ENCODE data around the gene DISP3. TPM values are rescaled to one million over a fixed set of nuclear protein-coding genes. Genes with fewer than 3 reads are reported as not detected.

The DISP3 gene
- total and polyA plus RNA-seq, 2 of the 4 experiments (the other 2 are of a cell fraction) = 0.05 TPM; not detected in 1

GRCh38 chr1:11458811-11459275 is 20.1 kb upstream of the DISP3 start:
- H3K4ac ChIP-seq (ENCODE audit: low read depth, low read length) = no peak overlapping the region
- DNase-seq (no peak), ATAC-seq (ENCODE audit: low read depth) (no peak)
- no peak overlapping the region for H3K9ac ChIP-seq (ENCODE audit: low read depth, low read length)
- no peak overlapping the region for H3K14ac ChIP-seq (replicated peaks; ENCODE audit: low read depth, low read length)
- no peaks in the 10 kb centered on the region for H3K9me1 ChIP-seq (ENCODE audit: insufficient read depth, low read length)
- H3K23ac ChIP-seq (ENCODE audit: low read depth, low read length) = no peak overlapping the region
- in situ Hi-C loops (cut with MboI; ENCODE audit: low sequenced_read_pairs) = no loop called here
- no peak overlapping the region for H4K8ac ChIP-seq (ENCODE audit: low read depth in 2 of 2, low read length in 2 of 2)
- no TSS peak for BruUV-seq (replicated peaks)
- H2BK20ac ChIP-seq (ENCODE audit: low read depth, low read length) = no peak overlapping the region
- no peaks in the 10 kb centered on the region for H3K79me1 ChIP-seq (ENCODE audit: low read depth in 1 of 2, low read length in 2 of 2)
- no peak overlapping the region for H3K56ac ChIP-seq (ENCODE audit: extremely low read depth, insufficient read depth, low read length)
- TF ChIP-seq SMC3 (IDR thresholded peaks at IDR 0.05; ENCODE audit: low read depth, low read length) (no peak), MAFK (IDR thresholded peaks at IDR 0.05; ENCODE audit: low read depth, low read length) (no peak), BHLHE40 (IDR thresholded peaks at IDR 0.05; ENCODE audit: low read depth, low read length) (no peak), USF2 (IDR thresholded peaks at IDR 0.05; ENCODE audit: low read depth, low read length) (no peak), MXI1 (IDR thresholded peaks at IDR 0.05; ENCODE audit: borderline replicate concordance, low read depth, low read length) (no peak)
- H2BK15ac ChIP-seq (ENCODE audit: low read depth, low read length) = no peak overlapping the region
- WGBS, 2 experiments (ENCODE audit: extremely low coverage in 2 of 2, insufficient read length in 1 of 2) = 18% methylated on average over 7 of the region's 15 CpGs; no CpG with 5 or more reads in 1 of the 2 experiments
- peak overlapping the region; percentile 2 for H2AFZ ChIP-seq (replicated peaks; ENCODE audit: low read length, poor library complexity)
- dilution Hi-C loops (cut with HindIII; ENCODE audit: low sequenced_read_pairs, unreplicated experiment) = no loop called here
- H2BK5ac ChIP-seq (ENCODE audit: low read depth, low read length, poor library complexity, severe bottlenecking) = no peak overlapping the region
- no peak overlapping the region for H2BK120ac ChIP-seq (ENCODE audit: low read depth, low read length)
- no peak overlapping the region for H4K91ac ChIP-seq (ENCODE audit: insufficient read depth, low read depth, low read length)
- no peak overlapping the region for H2AK5ac ChIP-seq (ENCODE audit: low read depth, low read length)
- POLR2A ChIA-PET (ENCODE audit: unreplicated experiment) = no interaction called here
- no peaks in the 10 kb centered on the region for H4K20me1 ChIP-seq (ENCODE audit: insufficient read depth, low read length)
- no peak overlapping the region for H3K18ac ChIP-seq (ENCODE audit: low read depth, low read length)
- no peaks in the 10 kb centered on the region for H3K36me3 ChIP-seq (ENCODE audit: control insufficient read depth, insufficient read depth, low read length)
- H4K5ac ChIP-seq (ENCODE audit: low read depth, low read length) = no peak overlapping the region
- no peak overlapping the region for H2AK9ac ChIP-seq (replicated peaks; ENCODE audit: low read depth, low read length, poor library complexity)
- H3K4me1 ChIP-seq (ENCODE audit: control insufficient read depth, insufficient read depth, low read length) = no peaks in the 10 kb centered on the region
- no peak overlapping the region for H3K4me2 ChIP-seq (ENCODE audit: low read depth, low read length)
- H3K27ac ChIP-seq (ENCODE audit: insufficient read depth, low read length) = no peak overlapping the region
- no peaks in the 10 kb centered on the region for H3K9me3 ChIP-seq (ENCODE audit: control insufficient read depth, insufficient read depth, low read length)
- peaks cover 5% of the 10 kb centered on the region; the same call in 1 of the 2 replicates for H3K27me3 ChIP-seq (ENCODE audit: control insufficient read depth, insufficient read depth, low read length)
- CTCF ChIA-PET = interaction anchor here (0.6 kb wide), 1 partner anchor 66 kb away, joined by 3 read pairs; no protein-coding TSS in a partner anchor
- H3K4me3 ChIP-seq (ENCODE audit: insufficient read depth, low read depth, low read length) = no peak overlapping the region
- intact Hi-C loops (cut with micrococcal nuclease) = no loop called here

Measured in IMR-90 (cell line).